ENCODE data around the gene ZNF566. TPM values are rescaled to one million over a fixed set of nuclear protein-coding genes. Genes with fewer than 3 reads are reported as not detected.

The ZNF566 gene
- 7.5 and 11.5 TPM in 2 replicates for total RNA-seq

DNA sequence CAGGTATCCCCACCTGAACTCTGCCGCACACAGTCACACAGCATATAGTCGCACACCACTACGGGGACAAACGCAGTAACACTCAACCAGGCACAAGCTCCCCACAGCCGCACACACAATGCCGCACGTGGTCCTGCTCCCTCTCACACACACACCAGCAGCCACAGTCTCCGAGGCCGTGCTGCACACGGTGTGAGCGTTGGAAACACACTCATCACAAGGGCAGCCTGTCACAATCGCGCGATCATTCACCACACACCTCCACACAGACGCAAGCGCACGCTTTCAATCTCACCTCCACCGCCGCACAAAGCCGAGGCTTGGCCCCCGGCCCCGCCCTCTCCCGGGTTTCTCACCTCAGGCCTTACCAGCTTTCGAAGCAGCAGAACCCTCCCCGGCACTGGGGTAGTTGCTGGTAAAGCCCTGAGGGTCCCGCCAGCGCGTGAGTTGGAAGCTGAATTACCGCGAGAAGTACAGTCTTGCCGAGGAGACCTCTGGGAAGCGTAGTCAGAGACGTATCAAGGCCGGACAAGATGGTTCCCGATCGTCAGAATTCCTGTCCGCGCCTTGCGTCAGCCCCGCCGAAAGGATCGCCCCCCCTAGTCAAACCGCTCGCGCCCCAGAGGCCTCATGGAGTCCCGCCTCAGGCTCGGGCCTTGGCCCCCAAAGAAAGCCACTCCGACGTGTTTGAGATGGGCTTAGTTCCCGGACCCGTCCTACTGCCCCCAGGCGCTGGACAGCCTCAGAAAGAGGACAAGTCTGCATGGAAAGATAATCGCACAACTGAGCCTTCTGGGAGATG lies at the start of gene ZNF566:
Gene ZNF566, minus strand, starts transcription at position 444 of the 802 bp plus-strand sequence. CDS start 13,004 bp downstream, outside the sequence.

GRCh38 chr19:36528194-36528920 lies 39.0 kb upstream of the ZNF566 start, which contains the start of gene ZNF260:
Gene ZNF260 (minus strand): TSS chr19:36528271. CDS start chr19:36515238, 13,033 bp downstream.

GRCh38 chr19:36418287-36419001 lies 70.9 kb downstream of the ZNF566 start, which contains the start of gene ZFP82:
Gene ZFP82 (minus strand): TSS chr19:36418644. CDS start chr19:36409789, 8,855 bp downstream.

Other genes starting within 250 kb of the ZNF566 start
- gene ZFP14, start 110.4 kb downstream of the ZNF566 start, total RNA-seq: 3.8 and 5.2 TPM in 2 replicates
- gene ZFP82, start 70.9 kb downstream of the ZNF566 start, total RNA-seq: 4.3 and 7.3 TPM in 2 replicates
- gene ZNF260, start 38.7 kb upstream of the ZNF566 start, total RNA-seq: 20.8 and 21.9 TPM in 2 replicates
- gene ZNF529, start 83.7 kb upstream of the ZNF566 start, total RNA-seq: 5.1 and 9.0 TPM in 2 replicates
- gene ZNF382, start 115.8 kb upstream of the ZNF566 start, total RNA-seq: 2.4 and 3.8 TPM in 2 replicates
- 7.7 and 9.2 TPM in 2 replicates for gene ZNF461, start 177.3 kb upstream of the ZNF566 start, total RNA-seq
- 4.6 and 7.9 TPM in 2 replicates for gene ZNF567, start 198.1 kb upstream of the ZNF566 start, total RNA-seq

Data from dermis lymphatic vessel endothelial cell (primary cell).